ENCODE data around the gene TASL. TPM values are rescaled to one million over a fixed set of nuclear protein-coding genes. Genes with fewer than 3 reads are reported as not detected.
A peak's percentile ranks its signal among the peaks of the same experiment; 100 is the strongest.

Gene TASL
- total RNA-seq, 1 donor from 2014 or later = not detected

DNA sequence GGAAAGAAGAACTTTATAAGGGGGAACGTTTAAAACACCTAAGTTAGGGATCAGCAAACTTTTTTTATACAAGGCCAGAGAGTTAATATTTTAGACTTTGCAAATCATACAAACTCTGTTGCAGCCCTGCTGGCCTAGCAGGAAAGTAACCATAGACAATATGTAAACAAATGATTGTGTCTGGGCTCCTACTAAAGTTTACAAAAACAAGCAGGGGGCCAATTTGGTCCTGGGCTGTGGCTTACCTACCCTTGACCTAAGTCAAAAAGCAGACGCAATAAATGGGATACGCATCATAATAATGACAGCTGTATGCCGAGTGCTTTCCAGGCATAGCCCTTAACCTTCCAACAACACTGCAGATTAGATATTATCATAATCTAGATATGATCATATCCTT, 4.9 kb downstream of the TASL start:
- H4K20me1 ChIP-seq (ENCODE audit: insufficient read depth, low read length) = no peaks in the 10 kb centered on the region
- no peak overlapping the region for H3K4me2 ChIP-seq (ENCODE audit: low read length)
- Mint-ChIP-seq H3K4me3 (ENCODE audit: unreplicated experiment) (no peak overlapping the region), H3K36me3 (ENCODE audit: low read depth, unreplicated experiment) (no peaks in the 10 kb centered on the region), H3K9me3 (ENCODE audit: unreplicated experiment) (no peaks in the 10 kb centered on the region), H3K27ac (ENCODE audit: unreplicated experiment) (no peak overlapping the region), H3K4me1 (ENCODE audit: low read depth, unreplicated experiment) (peaks cover 9% of the 10 kb centered on the region), H3K27me3 (ENCODE audit: low read depth, unreplicated experiment) (no peaks in the 10 kb centered on the region)
- no peak overlapping the region for H2AFZ ChIP-seq (ENCODE audit: low read depth, low read length)
- TF ChIP-seq CTCF (IDR thresholded peaks at IDR 0.05; ENCODE audit: insufficient read depth, low read depth, low read length) (no peak), EZH2 (IDR thresholded peaks at IDR 0.05; ENCODE audit: insufficient read depth, low read length) (no peak)
- H3K4me1 ChIP-seq (ENCODE audit: insufficient read depth, low read length) = no peaks in the 10 kb centered on the region
- no peak overlapping the region for H3K4me3 ChIP-seq (ENCODE audit: insufficient read depth, low read depth, low read length)
- peak; percentile 13 for FAIRE-seq
- no peaks in the 10 kb centered on the region for H3K79me2 ChIP-seq (ENCODE audit: insufficient read depth, low read length)
- H3K9me3 ChIP-seq (ENCODE audit: insufficient read depth, low read depth, low read length) = no peaks in the 10 kb centered on the region
- H3K27ac ChIP-seq (ENCODE audit: low read depth, low read length) = no peak overlapping the region
- no peak overlapping the region for H3K9ac ChIP-seq (ENCODE audit: low read length)
- no peaks in the 10 kb centered on the region for H3K36me3 ChIP-seq (ENCODE audit: insufficient read depth, low read length)
- H3K27me3 ChIP-seq (ENCODE audit: insufficient read depth, low read length) = no peaks in the 10 kb centered on the region
- no peak for DNase-seq (ENCODE audit: low read depth)

GRCh38 chrX:30572004-30572403, 5.6 kb downstream of the TASL start:
- Mint-ChIP-seq H3K9me3 (ENCODE audit: unreplicated experiment) (no peaks in the 10 kb centered on the region), H3K4me3 (ENCODE audit: unreplicated experiment) (no peak overlapping the region), H3K4me1 (ENCODE audit: low read depth, unreplicated experiment) (peaks cover 9% of the 10 kb centered on the region), H3K36me3 (ENCODE audit: low read depth, unreplicated experiment) (no peaks in the 10 kb centered on the region), H3K27me3 (ENCODE audit: low read depth, unreplicated experiment) (no peaks in the 10 kb centered on the region), H3K27ac (ENCODE audit: unreplicated experiment) (no peak overlapping the region)
- FAIRE-seq = peak; percentile 59
- Histone ChIP-seq H3K36me3 (ENCODE audit: insufficient read depth, low read length) (no peaks in the 10 kb centered on the region), H3K79me2 (ENCODE audit: insufficient read depth, low read length) (no peaks in the 10 kb centered on the region), H3K9me3 (ENCODE audit: insufficient read depth, low read depth, low read length) (no peaks in the 10 kb centered on the region), H3K27ac (ENCODE audit: low read depth, low read length) (no peak overlapping the region), H3K4me2 (ENCODE audit: low read length) (no peak overlapping the region), H3K27me3 (ENCODE audit: insufficient read depth, low read length) (no peaks in the 10 kb centered on the region), H3K9ac (ENCODE audit: low read length) (no peak overlapping the region), H4K20me1 (ENCODE audit: insufficient read depth, low read length) (no peaks in the 10 kb centered on the region), H3K4me3 (ENCODE audit: insufficient read depth, low read depth, low read length) (no peak overlapping the region), H3K4me1 (ENCODE audit: insufficient read depth, low read length) (no peaks in the 10 kb centered on the region), H2AFZ (ENCODE audit: low read depth, low read length) (no peak overlapping the region)
- no peak for TF ChIP-seq CTCF (IDR thresholded peaks at IDR 0.05; ENCODE audit: insufficient read depth, low read depth, low read length)
- TF ChIP-seq EZH2 (IDR thresholded peaks at IDR 0.05; ENCODE audit: insufficient read depth, low read length) = no peak
- DNase-seq (ENCODE audit: low read depth) = no peak

DNA sequence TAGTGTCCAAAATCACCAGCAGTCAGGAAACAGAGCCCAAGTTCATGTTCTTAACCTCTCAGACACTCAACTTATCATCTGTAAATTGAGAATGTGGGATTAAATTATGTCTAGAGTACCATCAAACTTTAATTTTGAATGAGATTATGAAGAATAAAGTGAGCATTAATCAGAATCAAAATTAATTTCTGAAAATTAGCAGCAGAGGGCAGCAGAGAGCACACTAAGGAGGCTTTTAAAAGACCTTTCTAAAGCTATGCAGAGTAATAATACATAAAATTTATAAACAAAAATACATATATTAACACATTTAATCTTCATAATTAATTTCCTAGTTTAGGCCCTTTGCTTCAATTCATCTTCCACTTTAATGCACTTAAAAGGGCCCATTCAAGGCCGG, 7.1 kb downstream of the TASL start:
- no peak overlapping the region for H3K27ac ChIP-seq (ENCODE audit: low read depth, low read length)
- no peaks in the 10 kb centered on the region for H4K20me1 ChIP-seq (ENCODE audit: insufficient read depth, low read length)
- peak; percentile 86 for FAIRE-seq

More for the DNA sequence above, 7.1 kb downstream of the TASL start:
- H3K9ac ChIP-seq (ENCODE audit: low read length) = no peak overlapping the region
- H3K4me1 ChIP-seq (ENCODE audit: insufficient read depth, low read length) = no peaks in the 10 kb centered on the region
- no peak for DNase-seq (ENCODE audit: low read depth)
- H3K4me3 ChIP-seq (ENCODE audit: insufficient read depth, low read depth, low read length) = no peak overlapping the region
- TF ChIP-seq CTCF (IDR thresholded peaks at IDR 0.05; ENCODE audit: insufficient read depth, low read depth, low read length) (peak; percentile 33), EZH2 (IDR thresholded peaks at IDR 0.05; ENCODE audit: insufficient read depth, low read length) (no peak)
- H3K27me3 ChIP-seq (ENCODE audit: insufficient read depth, low read length) = no peaks in the 10 kb centered on the region
- no peaks in the 10 kb centered on the region for H3K36me3 ChIP-seq (ENCODE audit: insufficient read depth, low read length)
- H3K27me3 Mint-ChIP-seq (ENCODE audit: low read depth, unreplicated experiment) = no peaks in the 10 kb centered on the region
- no peak overlapping the region for H2AFZ ChIP-seq (ENCODE audit: low read depth, low read length)
- no peaks in the 10 kb centered on the region for H3K9me3 Mint-ChIP-seq (ENCODE audit: unreplicated experiment)
- no peak overlapping the region for H3K27ac Mint-ChIP-seq (ENCODE audit: unreplicated experiment)
- no peaks in the 10 kb centered on the region for H3K36me3 Mint-ChIP-seq (ENCODE audit: low read depth, unreplicated experiment)
- no peak overlapping the region for H3K4me3 Mint-ChIP-seq (ENCODE audit: unreplicated experiment)
- H3K79me2 ChIP-seq (ENCODE audit: insufficient read depth, low read length) = no peaks in the 10 kb centered on the region
- no peaks in the 10 kb centered on the region for H3K9me3 ChIP-seq (ENCODE audit: insufficient read depth, low read depth, low read length)
- H3K4me2 ChIP-seq (ENCODE audit: low read length) = no peak overlapping the region
- H3K4me1 Mint-ChIP-seq (ENCODE audit: low read depth, unreplicated experiment) = peaks cover 9% of the 10 kb centered on the region
